NCI-H2196 (cell line): ENCODE data around the gene DBNDD1.
A peak's percentile ranks its signal among the peaks of the same experiment; 100 is the strongest.
"Not testable (repeated sequence)": the region's sequence is repeated elsewhere in the genome, so short reads cannot be mapped to it uniquely, and the experiment has no call there.

Experiments used
- DNase-seq: peaks from one replicate; lab custom pipeline; 2025; ENCODE audit not compliant: unreplicated experiment; lab: John Stamatoyannopoulos, UW

DBNDD1 gene, protein sequence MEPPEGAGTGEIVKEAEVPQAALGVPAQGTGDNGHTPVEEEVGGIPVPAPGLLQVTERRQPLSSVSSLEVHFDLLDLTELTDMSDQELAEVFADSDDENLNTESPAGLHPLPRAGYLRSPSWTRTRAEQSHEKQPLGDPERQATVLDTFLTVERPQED

DNA sequence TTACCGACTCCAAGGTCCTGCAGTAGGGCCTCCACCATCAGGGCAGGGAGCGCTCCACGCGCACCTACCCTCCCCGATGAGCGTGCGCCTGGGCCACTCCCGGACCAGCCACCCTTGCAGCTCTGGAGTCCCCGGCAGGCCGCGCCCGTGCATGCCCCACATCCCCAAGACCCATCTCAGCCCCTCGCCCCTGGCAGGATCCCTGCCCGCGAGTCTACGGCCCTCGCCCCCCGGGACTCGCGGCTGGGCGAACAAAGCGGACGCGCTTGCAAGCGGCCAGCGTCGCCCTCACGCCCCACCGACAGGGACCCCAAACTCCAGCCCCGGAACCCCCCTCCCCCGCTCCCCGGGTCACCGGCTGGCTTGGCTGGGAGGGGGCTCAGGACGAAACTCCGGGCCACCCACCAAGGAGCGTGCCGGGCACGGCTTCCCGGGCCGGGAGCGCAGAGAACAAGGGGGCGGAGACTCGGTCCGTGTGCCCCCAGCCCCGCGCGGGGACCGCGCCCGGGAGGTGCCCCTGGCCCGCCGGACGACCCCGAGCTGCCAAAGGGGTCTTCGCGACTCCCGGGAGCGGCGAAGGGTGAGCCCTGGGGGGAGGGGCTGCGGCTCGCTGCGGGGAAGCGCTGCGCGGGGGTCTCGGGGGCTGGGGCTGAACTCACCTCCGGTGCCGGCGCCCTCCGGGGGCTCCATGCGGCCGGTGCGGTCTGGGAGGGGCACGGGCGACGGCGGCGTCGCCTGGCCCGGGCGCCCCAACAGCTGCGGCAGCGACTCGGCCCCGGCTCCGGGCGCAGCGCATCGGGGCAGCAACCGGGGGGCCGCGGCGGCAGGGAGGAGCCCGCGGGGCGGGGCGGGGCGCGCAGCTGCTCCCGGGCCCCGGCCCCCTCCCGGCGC lies at the start of gene DBNDD1:
Gene DBNDD1 (minus strand): TSS at position 805 of the 891 bp plus-strand sequence. CDS start 115 bp downstream, at position 690.
- DNase-seq: no peak

DNA sequence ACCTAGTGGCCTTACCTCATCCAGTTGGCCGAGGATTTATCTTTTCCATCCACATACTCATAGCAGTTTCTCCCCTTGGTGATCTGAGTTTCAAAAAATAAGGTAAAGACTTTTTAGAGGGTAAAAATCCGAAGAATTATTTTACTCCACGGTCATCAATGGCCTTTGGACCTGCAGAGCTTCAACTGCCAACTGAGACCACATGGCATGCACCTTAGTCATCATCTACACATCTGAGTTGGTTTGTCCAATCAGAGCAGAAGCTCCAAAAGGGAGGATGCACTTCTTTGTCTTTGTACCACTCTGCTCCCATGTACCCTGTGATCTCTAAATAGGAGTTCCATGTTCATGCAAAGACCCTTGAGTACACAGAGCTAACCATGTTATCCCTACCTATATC lies 42.2 kb upstream of the DBNDD1 start:
- DNase-seq: no peak

DNA sequence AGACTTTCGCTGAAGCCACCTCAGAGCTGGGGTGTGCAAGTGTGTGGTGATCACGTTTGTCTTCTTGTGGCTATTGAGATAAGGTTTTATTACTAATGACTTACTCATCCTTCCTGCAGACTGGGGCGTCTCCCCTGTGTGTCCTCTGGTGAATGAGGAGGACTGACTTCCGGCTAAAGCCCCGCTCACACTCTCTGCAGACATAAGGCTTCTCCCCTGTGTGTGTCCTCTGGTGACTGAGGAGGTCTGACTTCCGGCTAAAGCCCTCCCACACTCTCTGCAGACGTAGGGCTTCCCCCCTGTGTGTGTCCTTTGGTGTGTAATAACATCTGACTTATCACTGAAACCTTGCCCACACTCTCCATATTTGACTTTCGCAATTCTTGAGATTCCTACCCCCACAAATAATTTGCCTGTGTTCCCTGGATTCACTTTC lies 38.5 kb upstream of the DBNDD1 start:
- no peak for DNase-seq

DNA sequence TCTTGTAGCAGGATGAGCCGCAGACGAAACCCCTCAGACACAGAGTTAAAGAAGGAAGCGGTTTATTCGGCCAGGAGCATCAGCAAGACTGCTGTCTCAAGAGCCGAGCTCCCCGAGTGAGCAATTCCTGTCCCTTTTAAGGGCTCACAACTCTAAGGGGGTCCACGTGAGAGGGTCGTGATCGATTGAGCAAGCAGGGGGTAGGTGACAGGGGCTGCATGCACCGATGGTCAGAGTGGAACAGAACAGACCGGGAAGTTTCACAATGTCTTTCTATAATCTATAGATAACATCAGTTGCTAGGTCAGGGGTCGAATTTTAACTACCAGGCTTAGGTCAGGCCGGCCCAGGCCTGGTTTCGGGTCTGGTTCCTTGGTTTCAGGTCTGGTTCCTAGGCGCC lies 37.3 kb upstream of the DBNDD1 start:
- DNase-seq: not testable (repeated sequence)

DNA sequence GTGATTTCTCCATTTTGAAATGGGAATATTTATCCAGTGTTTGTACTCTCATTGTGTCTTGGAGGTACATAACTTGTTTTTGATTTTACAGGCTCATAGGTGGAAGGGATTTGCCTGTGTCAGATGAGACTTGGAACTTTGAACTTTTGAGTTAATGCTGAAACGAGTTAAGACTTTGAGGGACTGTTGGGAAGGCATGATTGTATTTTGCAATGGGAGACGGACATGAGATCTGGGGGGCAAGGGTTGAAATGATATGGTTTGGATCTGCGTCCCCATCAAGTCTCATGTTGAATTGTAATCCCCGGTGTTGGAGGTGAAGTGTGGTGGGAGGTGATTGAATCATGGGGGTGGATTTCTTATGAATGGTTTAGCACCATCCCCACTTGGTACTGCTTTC lies 36.1 kb upstream of the DBNDD1 start:
- no peak for DNase-seq

DNA sequence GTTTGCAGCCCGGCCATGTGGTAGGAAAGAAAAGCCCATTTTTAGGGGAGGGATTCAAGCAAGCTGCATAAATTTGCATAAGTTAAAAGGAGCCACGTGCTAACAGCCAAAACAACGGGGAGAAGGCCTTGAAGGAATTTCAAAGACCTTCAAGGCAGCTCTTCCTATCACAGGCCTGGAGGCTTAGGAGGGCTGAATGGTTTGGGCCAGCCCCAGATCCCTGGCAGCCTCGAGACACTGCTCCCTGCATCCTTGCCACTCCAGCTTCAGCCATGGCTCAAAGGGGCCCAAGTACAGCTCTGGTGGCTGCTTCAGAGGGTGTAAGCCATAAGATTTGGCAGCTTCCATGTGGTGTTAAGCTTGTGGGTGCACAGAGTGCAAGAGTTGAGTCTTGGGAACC lies 35.3 kb upstream of the DBNDD1 start:
- DNase-seq: no peak

DNA sequence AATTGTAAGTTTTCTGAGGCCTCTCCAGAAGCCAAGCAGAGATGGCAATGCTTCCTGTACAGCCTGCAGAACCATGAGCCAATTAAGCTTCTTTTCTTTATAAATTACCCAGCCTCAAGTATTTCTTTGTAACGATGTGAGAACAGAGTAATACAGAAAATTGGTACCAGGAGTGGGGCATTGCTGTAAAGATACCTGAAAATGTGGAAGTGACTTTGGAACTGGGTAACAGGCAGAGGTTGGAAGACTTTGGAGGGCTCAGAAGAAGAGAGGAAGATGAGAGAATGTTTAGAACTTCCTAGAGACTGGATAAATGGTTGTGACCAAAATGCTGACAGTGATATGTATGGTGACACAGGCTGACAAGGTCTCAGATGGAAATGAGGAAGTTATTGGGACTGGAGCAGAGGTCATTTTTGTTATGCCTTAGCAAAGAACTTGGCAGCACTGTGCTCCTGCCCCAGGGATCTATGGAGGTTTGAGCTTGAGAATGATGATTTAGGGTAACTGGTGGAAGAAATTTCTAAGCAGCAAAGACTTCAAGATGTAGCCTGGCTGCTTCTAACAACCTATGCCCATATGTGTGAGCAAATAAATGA lies 34.7 kb upstream of the DBNDD1 start:
- no peak for DNase-seq

DNA sequence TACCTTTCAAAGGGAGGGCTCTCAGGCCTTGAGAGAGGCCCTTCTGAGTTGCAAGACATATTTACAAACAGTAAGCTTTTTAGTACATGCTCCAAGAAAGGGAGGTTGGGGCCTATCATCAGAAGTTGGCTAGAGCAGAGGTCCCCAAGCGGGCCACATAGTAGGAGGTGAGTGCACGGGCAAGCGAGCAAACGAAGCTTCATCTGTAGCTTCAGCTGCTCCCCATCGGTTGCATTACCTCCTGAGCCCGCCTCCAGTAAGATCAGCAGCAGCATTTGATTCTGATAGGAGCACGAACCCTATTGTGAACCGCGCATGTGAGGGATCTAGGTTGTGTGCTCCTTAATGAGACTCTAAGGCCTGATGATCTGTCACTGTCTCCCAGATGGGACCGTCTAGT lies 31.7 kb upstream of the DBNDD1 start:
- no peak for DNase-seq

DNA sequence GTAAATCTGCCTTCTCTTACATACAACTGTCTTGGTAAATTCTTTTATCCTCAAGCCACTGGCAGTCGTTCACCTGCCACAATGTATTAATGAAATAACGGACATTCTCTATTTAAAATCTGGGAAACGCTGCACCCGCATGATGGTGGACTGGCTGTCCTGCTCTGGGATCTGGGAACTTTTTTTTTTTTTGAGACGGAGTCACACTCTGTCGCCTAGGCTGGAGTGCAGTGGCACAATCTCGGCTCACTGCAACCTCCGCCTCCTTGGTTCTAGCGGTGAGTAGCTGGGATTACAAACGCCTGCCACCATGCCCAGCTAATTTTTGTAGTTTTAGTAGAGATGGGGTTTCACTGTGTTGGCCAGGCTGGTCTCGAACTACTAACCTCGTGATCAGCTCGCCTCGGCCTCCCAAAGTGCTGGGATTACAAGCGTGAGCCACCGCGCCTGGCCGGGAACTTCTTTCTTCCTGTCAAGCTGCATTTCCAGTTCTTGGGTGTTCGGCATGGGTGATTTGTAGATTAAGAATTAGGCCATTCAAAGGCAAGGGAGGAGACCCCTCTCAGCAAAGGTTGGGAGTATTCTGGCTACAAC lies 29.6 kb upstream of the DBNDD1 start:
- DNase-seq: no peak

DNA sequence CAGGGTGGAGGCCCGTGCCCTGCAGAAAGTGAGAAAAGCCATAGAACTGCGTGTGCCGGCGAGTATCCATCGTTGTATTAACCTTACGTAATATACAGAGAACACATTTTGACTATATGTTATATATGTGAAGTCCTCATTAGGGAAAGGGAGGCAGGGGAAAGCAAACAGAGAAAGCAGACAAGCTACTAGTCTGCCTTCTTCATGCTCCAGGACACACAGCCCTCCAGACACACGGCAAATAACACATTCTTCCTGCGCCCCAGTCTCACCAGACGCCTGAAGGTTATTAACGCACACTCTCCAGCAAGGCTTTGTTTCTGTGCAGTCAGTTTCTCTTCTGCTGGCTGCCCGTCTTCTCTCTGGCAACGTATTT lies 29.1 kb upstream of the DBNDD1 start:
- no peak for DNase-seq

DNA sequence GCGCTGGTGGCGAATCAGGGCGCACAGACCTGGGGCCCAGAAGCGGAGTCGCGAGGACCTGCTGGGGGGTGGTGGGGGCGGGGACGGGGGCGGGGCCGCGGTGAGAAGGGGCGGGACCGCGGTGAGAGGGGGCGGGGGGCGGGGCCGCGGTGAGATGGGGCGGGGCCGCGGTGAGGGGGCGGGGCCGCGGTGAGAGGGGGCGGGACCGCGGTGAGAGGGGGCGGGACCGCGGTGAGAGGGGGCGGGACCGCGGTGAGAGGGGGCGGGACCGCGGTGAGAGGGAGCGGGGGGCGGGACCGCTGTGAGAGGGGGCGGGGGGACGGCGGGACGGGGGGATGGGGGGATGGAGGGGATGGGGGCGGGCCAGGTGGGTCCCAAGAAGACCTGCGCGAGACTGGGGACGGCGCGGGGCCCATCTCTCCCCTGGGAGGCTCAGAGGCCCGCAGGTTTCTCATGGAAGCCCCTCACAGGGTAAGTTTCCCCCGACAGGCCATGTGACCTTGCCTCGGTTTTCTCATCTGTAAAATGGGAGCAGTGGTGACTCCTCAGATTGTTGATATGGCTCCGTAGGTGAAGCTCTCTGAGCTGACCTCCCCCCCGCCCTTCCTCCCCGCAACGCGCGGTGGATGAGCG lies 28.6 kb upstream of the DBNDD1 start:
- no peak for DNase-seq

DNA sequence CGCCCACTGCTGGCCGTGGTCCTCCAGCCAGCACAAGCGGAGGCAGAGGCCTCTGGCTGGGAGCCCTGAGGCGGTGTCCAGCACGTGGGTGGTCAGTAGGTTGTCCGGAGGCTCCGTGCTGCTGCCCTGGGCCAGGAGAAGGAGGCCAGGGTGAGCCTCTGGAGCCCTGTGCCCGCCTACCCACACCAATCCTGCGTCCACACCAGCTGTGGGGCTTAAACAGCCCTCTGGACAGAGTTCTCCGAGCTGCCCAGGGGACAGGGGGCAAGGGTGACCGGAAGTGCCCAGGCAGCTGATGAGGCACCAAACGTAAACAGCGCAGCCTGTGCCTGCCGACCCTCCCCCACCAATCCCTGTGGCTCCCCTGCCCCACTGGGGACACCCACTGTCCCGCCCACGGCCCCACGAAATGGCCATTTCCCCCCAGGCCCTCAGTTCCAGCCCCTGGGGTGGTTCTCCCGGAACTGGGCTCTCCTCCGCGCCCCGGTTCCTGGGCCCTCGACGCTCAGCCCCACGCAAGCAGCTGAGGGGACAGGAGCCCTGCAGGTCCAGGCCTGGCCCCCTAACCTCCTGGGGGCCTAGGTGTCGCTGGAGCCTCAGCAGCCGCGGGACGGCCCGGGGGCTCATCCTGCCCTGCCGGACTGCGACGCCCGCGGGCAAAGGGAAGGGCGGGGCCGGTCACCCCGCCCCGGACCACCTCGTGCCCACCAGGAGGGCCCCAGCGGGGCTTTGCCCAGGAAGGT lies 27.9 kb upstream of the DBNDD1 start:
- DNase-seq: peak; percentile 16

DNA sequence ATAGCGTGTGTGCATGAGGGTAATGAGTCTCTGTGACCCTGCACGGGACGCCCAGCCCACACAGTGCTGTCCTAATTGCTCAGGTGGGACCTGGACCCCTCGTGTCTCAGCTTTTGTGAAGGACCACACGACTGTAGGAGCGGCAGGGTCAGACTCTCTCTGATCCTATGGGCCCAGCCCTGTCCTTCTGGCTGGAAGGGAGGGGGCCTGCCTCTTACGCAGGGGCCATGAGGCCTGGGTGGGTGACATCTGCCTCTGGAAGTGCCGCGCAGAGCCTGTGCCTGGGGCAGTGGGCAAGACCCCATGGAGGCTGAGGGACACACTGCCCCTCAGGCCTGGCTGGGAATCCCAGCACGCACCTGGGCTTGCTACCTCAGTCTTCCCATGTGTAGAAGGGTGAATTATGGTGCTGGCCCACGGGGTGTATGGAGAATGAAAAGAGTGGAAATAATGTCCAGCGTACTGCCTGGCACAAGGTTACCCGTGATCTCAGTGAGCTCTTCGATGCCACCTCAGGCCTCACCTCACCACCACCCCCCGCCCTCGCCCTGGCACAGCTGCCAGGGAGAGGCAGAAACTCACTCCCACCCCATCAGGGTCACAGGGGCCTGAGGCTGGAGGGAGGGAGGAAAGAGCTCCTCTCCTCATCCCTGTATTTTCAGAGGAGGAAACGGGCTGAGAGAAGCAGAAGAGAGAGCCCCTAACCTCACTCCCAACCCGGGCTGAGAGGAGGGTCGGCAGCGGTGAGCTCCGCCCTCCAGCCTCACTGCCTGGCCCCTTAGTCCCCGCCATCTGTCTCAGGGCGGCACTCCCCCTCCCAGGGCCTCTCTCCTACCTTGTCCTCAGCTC lies 27.1 kb upstream of the DBNDD1 start:
- peak; percentile 30 for DNase-seq

DNA sequence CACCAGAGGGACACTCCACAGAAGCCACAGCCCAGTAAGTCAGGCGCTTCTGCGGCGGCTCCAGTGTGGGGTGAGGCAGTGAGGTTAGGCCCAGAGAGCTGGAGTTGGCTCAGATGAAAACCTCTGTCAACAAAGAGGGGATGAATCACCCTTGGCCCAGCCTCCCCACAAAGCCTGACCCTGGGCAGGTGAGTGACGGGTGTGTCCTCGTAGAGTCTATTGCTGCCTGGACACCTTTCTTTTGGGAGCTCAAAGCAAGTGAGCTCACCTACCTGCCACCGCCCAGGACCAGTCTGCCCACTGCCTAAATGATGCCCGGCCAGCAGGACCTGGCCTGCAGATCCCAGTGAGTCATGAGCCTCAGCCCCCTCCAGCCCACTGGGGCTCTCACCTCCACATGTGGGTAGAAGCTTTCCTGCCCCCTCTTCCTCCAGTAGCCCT lies 24.9 kb upstream of the DBNDD1 start:
- DNase-seq: peak; percentile 34

DNA sequence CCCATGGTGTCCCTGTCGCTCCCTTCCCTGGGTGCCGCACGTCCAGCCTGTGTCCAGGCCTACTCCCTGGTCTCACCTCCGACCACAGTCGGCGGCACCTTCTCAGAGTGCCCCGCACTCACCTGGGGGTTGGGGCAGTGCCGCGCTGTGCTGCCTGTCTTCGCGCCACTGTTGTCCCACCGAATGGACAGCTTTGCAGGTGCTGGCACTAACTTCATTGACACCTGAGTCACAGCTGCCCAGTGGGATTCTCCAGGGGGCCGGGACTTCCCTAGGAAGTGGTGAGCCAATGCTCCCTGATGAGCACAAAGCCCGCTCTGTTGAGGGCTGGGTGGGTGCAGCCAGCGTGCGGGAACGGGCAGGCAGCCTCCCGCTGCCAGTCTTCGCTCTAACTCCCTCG lies 24.3 kb upstream of the DBNDD1 start:
- DNase-seq: no peak

DNA sequence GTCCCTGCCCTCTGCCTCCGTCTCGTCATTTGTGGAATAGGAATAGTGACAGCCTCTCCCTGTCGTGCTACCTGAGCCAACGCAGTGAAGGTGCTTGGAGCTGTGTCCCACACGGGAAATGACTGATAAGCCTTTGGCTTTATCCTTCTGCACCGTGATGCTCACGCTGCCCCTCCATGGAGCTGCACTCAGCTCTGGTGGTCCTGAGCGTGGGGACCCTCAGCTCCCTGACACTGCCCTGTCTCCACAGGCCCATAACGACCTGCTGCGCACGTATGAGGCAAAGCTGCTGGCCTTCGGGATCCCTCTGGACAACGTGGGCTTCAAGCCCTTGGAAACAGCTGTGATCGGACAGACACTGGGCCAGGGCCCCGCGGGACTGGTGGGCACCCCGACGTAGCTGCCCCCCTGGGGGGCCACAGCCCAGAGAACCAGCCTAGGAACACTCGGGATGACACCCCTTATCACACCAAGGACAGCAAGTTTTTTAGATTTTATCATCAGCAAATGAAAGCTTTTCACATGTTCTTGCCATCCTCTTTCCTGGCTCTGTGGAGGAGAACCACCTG lies 23.8 kb upstream of the DBNDD1 start:
- DNase-seq: no peak

DNA sequence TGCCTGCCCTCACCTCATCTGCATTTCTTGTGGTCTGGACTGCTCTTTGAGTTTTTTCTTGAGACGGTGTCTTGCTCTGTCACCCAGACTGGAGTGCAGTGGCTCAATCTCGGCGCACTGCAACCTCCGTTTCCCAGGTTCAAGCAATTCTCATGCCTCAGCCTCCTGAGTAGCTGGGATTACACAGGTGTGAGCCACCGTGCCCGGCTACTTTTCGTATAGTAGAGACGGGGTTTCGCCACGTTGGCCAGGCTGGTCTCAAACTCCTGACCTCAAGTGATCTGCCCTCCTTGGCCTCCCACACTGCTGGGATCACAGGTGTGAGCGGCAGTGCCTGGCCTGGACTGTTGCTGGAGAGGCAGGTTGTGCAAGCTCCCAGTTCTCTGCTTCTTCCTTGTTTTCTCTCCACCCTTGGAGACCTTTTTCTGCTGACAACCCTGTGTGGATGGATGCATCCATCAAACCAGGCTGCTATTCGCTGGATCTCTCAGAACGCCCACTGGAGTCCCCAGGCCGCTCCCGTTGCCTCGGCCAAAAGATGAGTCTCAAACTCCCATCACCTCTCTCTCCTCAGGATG lies 22.7 kb upstream of the DBNDD1 start:
- no peak for DNase-seq

DNA sequence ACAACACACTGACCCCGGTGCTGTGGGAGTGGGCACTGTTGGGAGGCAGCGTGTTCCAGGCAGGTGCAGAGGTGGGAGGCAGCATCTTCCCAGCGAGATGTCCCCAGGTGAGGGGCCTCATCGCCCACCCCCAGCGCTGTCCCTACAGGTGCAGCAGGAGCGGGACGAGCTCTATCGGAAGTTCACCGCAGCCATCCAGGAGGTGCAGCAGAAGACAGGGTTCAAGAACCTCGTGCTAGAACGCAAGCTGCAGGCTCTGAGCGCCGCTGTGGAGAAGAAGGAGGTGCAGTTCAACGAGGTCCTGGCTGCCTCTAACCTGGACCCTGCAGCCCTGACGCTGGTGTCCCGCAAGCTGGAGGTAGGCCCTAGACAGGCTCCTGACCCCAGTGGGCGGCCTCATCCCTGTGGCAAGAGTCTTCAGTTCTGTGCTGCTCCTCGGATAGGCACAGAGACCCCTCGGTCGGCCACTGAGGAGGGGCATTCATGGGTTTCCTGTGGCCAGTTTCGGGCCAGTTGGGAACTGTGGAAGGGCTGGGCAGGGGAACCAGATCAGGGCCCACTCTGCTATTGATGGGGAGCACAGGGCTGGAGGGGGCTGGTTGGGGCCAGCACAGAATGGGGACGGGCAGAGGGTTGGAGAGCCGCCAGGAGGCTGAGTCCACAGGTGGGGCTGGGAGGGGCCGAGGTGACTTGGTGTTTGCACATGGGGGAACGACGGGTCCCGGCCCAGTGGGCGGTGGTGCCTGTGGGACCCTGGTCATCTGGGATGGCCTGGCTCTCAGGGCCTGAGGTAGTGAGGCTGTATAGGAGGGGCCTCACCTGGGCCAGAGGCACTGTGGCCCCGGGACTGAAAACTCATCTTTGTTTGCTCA lies 21.1 kb upstream of the DBNDD1 start:
- DNase-seq: no peak
